ENCODE data around the gene NIPBL.
"Not testable (repeated sequence)": the region's sequence is repeated elsewhere in the genome, so short reads cannot be mapped to it uniquely, and the experiment has no call there.

Gene NIPBL

DNA sequence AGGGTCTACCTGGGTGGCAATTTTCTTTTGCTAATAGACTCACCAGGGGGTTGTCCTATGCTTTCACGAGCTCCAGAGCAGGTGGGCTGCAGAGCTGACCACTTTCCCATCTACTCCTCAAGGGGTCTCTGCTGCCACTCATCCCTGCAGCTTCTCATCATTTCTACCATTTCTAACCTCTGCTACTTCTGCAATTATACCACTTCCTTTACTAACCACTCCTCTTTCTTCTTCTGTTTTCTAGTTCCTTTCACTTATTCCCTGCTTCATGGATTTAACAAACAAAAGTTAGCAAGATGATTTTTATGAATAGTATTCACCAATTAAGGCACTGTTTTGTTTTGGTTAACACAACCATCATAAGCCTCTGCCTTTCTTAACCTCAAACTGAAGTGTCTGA is 34.5 kb upstream of the NIPBL start:
- DNase-seq (ENCODE audit: low read depth), result no peak
- no peak overlapping the region for H3K4me3 ChIP-seq (ENCODE audit: low read depth, low read length)
- TF ChIP-seq, protein P1, sequence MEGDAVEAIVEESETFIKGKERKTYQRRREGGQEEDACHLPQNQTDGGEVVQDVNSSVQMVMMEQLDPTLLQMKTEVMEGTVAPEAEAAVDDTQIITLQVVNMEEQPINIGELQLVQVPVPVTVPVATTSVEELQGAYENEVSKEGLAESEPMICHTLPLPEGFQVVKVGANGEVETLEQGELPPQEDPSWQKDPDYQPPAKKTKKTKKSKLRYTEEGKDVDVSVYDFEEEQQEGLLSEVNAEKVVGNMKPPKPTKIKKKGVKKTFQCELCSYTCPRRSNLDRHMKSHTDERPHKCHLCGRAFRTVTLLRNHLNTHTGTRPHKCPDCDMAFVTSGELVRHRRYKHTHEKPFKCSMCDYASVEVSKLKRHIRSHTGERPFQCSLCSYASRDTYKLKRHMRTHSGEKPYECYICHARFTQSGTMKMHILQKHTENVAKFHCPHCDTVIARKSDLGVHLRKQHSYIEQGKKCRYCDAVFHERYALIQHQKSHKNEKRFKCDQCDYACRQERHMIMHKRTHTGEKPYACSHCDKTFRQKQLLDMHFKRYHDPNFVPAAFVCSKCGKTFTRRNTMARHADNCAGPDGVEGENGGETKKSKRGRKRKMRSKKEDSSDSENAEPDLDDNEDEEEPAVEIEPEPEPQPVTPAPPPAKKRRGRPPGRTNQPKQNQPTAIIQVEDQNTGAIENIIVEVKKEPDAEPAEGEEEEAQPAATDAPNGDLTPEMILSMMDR (conservative IDR thresholded peaks at IDR 0.05; ENCODE audit: low read depth, low read length), result no peak

DNA sequence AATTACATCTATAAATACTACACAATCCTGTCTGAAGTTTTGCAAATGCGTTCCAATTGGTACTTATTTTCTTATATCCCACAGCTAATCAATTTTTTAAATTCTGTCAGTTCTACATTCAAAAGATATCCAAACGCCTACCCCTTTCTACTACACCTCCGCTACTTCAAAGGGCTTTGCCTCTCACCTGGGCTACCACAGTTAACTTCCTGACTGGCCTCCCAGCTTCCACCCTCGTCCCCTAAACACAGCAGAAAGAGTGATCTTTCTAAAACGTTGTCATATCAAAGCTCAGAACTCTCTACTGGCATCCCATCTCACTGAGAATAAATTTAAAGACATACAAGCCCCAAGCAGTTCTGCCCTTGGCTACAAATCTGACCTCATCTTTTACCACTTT is 32.3 kb upstream of the NIPBL start:
- H3K4me3 ChIP-seq (ENCODE audit: low read depth, low read length), result no peak overlapping the region
- DNase-seq (ENCODE audit: low read depth), result no peak
- TF ChIP-seq, protein P1 (conservative IDR thresholded peaks at IDR 0.05; ENCODE audit: low read depth, low read length), result no peak

GRCh38 chr5:36848545-36848944 is 28.0 kb upstream of the NIPBL start:
- H3K4me3 ChIP-seq (ENCODE audit: low read depth, low read length); DNase-seq (ENCODE audit: low read depth): not testable (repeated sequence)

- H3K4me3 ChIP-seq (ENCODE audit: low read depth, low read length); DNase-seq (ENCODE audit: low read depth): not testable (repeated sequence)
Measured at GRCh38 chr5:36852903-36853302, 23.7 kb upstream of the NIPBL start.

GRCh38 chr5:36854402-36855140 is 22.0 kb upstream of the NIPBL start:
- no peak for DNase-seq (ENCODE audit: low read depth)
- TF ChIP-seq, protein P1 (conservative IDR thresholded peaks at IDR 0.05; ENCODE audit: low read depth, low read length), result no peak
- H3K4me3 ChIP-seq (ENCODE audit: low read depth, low read length), result no peak overlapping the region

- TF ChIP-seq, protein P1 (conservative IDR thresholded peaks at IDR 0.05; ENCODE audit: low read depth, low read length), result no peak
- no peak for DNase-seq (ENCODE audit: low read depth)
- no peak overlapping the region for H3K4me3 ChIP-seq (ENCODE audit: low read depth, low read length)
Measured at GRCh38 chr5:36855141-36855495, 21.5 kb upstream of the NIPBL start.

DNA sequence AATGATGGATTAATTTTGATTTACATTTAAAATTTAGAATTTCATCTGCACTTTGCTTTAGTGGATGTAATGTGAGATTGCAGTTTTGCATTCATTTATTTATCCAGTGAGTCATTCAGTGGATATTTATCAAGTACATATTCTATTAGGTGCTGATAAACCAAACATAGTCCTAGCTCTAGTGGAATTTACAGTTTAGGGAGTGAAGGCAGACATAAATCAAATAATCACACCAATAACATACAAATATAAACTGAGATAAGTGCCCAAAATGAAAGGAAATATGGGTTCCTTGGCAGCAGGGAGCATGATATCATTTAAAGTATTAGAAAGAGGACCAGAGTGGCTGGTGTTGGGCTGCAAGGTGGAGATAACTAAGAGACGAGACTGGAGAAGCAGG is 14.7 kb upstream of the NIPBL start:
- TF ChIP-seq, protein P1 (conservative IDR thresholded peaks at IDR 0.05; ENCODE audit: low read depth, low read length), result no peak
- peak; percentile 31 for DNase-seq (ENCODE audit: low read depth)
- H3K4me3 ChIP-seq (ENCODE audit: low read depth, low read length), result no peak overlapping the region

DNA sequence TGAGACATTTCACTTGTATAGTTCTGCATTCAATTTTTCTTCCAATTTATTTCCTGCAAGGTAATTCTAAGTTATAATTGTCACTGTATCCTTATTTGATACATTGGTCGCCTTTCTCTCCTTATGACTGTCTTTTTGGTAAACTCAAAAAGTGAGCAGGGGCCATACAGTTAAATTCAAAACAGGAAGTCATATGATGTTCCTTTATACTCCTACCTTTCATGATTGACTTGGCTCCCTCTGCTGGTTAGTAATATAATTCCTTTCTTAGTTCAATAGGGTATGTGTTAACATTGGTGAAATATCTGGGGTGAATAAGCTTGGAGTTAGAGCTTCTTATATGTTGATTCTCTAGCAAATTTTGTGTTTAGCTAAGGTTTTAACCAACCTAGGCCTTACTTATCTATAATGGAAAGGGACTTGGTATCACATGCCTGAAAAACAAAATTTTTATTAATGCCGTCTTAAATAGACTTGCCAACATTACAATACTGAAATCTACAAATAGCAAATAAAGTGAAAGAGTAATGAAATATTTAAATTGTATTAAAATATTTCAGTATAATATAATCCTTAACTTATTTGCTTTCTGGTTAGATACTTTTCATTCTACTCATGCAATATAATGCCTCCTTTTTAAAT is 6.0 kb upstream of the NIPBL start:
- H3K4me3 ChIP-seq (ENCODE audit: low read depth, low read length), result no peak overlapping the region
- peak; percentile 84 for DNase-seq (ENCODE audit: low read depth)
- TF ChIP-seq, protein P1 (conservative IDR thresholded peaks at IDR 0.05; ENCODE audit: low read depth, low read length), result peak; percentile 52
